Hematopoietic multipotent progenitor cell (in vitro differentiated cells): ENCODE results near the gene COPRS. TPM values are rescaled to one million over a fixed set of nuclear protein-coding genes. Genes with fewer than 3 reads are reported as not detected.
A peak's percentile ranks its signal among the peaks of the same experiment; 100 is the strongest.

Experiments used
- DNase-seq, 3 donors: peaks; one replicate each; pipeline ENCODE4 v3.0.0-alpha.2; 2011 to 2015; ENCODE audit warnings: low read depth in 2 of 3, low spot score in 2 of 3
- total RNA-seq: library from RNA; depleted of rRNA; stranded (reverse); fragments of >200 nt; gene quantifications from one replicate; pipeline ENCODE4 v1.2.3, GENCODE V29; 2012

COPRS gene, protein sequence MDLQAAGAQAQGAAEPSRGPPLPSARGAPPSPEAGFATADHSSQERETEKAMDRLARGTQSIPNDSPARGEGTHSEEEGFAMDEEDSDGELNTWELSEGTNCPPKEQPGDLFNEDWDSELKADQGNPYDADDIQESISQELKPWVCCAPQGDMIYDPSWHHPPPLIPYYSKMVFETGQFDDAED
- total RNA-seq = 18.3 TPM

DNA sequence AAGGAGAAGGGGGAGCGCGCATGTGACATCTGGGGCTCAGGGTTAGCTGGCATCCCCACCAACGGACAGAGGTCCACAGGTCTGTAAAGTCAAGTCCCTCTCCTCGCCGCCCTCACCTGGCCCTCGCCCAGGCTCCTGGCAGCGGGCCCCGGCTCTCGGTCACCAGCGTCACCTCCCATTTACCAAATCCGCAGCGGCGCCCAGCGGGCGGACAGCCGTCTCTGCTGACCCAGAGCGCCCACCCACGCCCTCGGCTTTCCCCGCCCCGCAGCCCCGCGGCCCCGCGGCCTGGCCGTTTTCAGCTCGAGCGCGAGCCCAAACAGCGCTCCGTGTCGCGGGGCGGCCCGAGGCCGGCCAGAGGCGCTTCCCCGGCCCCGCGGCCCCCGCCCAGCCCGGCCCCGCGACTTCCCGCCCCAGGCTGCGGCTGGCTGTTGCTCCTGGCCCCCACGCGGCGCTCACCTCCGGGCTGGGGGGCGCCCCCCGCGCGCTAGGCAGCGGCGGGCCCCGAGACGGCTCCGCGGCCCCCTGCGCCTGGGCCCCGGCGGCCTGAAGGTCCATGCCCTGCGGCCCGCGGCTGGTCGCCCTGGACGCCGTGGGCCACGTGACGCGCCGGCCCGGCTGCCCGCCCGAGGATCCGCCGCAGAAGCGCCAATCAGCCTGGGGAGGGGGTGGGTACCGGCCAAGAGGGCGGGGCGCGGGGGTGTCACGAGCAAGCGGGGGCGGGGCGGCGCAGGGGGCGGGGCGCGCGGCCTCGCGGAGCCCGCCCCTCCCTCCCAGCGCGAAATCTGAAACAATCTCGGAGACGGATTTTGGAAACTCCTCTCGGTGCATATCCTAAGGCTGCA is at the start of gene COPRS:
COPRS (minus strand) TSS at position 603 of the 845 bp plus-strand sequence; CDS start at position 558, 45 bp downstream.
- DNase-seq = peak; percentile 52 to 78 (median 74)

DNA sequence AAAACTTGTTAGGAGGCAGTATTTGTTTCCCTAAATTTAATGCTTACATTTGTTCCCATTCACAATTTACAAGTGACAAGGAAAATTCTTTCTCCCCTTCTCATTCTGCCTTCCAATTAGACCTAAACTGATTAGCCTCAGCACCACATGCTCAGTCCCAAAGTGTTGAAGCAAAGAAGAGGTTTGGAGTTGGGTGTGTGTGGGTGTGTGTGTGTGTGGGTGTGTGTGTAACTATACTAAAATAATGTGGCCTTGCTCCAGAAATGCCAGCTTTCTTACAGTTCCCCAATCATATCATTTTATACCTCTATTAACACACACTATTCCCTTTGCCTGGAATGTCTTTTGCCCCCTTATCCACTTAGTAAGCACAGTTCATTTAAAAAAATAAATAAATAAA is 49.3 kb upstream of the COPRS start:
- DNase-seq = no peak

DNA sequence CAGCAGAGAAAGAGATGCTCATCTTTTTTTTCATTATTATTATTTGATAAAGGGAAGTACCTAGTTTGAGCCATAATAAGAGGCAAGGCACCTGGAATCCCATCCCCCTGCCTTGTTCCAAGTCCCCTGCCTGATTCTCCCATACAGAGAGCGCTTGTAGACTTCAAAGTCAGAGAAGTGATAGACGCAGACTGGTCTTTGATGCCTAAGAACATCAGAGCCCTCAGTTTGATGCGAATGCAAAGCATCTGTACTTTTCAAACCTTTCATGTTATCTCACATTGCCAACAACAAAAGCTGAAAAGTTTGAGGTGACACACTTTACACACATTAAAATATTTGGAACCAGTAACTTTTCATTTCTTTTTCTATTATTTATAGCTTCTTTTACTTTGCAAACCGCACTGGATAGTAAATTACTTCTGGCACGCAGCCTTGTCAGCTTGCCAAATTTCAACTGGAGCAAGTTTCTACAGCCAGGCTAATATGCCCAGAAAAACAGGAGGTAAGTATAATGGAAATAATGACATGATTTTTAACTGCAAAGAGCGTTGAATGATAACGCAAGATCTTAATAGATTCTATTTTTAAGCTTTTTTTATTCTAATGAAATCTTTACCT is 48.4 kb upstream of the COPRS start:
- peak in 2 of 3 donors; percentile 66 to 86 for DNase-seq

GRCh38 chr17:31903401-31903800 is 44.4 kb upstream of the COPRS start:
- DNase-seq = no peak

GRCh38 chr17:31902693-31903092 is 43.6 kb upstream of the COPRS start:
- DNase-seq = no peak

GRCh38 chr17:31900877-31901276 is 41.8 kb upstream of the COPRS start:
- DNase-seq = no peak

GRCh38 chr17:31888124-31888523 is 29.1 kb upstream of the COPRS start:
- peak in 2 of 3 donors; percentile 75 to 89 for DNase-seq

GRCh38 chr17:31882571-31882970 is 23.5 kb upstream of the COPRS start:
- no peak for DNase-seq

DNA sequence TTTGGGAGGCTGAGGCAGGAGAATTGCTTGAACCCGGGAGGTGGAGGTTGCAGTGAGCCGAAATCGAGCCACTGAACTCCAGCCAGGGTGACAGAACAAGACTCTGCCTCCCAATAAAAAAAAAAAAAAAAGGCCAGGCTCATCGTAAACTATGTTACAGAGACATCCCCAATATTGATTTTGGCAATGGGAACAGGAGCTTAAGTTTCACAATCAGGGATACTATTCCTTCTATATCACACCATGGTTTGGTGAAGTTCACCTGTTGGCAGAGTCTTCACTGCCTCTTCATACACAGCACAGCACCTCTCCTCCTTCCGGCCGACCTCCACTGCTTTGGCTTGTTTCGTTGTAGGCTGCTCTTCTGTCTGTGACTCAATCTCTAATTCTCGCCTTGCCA is 21.3 kb upstream of the COPRS start:
- DNase-seq = no peak

DNA sequence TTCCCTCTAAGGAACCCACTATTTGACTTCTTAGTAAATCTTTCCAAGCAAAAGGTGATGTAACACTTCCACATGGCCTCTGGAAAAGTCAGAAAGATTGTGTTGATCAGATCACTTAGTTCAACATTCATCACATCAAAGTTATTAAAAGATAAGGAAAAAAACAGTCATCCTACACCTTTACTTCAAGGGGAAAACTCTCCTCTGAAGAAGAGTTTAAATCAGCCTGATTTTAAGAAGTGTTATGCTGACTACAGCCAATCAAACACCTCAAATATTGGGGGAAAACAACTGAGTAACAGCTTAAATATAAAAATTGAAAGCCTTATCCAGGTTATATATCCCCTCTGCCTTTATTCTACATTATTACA is 19.6 kb upstream of the COPRS start:
- DNase-seq = no peak

DNA sequence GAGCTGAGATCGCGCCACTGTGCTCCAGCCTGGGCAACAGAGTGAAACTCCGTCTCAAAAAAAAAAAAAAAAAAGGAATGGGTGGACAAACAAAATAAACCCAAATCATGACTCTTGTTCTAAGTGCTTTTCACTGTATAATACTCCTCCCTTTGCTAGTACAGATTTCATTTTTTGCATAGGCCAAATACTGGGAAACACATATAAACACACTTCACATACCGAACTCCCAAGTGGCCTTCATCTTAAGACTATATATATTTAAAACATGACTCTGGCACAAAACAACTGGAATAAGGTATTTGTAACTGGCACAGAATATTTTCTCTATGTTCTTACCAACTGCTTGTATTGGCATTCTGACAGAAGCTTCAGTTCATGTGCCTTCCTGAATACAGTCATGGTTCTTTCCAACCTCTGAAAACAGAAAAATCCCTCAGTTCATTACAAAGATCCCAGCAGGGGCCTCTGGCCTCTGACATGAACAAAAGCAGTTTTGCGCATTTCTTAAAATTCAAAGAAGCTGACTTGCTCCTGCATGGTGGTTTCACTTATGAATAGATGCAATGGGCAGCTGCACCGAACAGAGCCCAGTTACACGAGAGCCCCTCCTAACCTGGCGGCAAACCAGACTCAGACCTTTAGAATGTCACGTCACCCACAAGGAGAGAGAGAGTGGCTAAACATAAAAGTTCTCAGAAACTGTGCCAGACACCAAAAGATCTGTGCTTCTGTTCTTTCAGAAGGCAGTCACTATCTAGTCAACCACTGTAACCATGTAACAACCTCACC is 19.1 kb upstream of the COPRS start:
- DNase-seq = no peak

DNA sequence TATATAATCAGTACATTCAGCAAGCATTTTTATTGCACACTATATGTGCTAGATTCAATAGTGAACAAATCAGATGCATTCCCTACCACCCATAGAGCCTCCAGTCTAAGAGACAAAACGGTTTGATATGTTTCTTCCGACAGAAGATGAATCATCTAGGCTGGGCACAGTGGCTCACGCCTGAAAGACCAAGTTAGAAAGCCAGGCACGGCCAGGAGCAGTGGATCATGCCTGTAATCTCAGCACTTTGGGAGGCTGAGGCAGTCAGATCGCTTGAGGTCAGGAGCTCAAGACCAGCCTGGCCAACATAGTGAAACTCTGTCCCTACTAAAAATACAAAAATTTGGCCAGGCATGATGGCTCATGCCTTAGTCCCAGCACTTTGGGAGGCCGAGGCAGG is 18.3 kb upstream of the COPRS start:
- no peak for DNase-seq

DNA sequence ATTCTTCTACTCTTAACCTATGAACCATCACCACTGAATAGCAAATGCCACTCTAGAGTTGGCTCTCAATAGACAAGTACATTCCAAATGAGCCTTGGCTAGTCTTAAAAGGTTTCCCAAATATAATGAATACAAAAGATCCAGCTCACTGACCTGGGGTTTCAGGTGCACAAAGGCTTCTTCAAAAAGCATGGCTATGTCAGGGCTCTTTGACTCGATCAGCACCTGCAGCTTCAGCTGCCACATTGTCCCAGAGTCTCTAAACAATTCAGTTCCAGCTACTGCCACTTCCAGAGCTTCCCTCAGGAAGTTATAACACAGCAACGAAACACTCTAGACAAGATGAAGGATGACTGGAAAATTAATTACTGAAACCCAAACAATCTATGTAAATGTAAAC is 16.0 kb upstream of the COPRS start:
- no peak for DNase-seq

DNA sequence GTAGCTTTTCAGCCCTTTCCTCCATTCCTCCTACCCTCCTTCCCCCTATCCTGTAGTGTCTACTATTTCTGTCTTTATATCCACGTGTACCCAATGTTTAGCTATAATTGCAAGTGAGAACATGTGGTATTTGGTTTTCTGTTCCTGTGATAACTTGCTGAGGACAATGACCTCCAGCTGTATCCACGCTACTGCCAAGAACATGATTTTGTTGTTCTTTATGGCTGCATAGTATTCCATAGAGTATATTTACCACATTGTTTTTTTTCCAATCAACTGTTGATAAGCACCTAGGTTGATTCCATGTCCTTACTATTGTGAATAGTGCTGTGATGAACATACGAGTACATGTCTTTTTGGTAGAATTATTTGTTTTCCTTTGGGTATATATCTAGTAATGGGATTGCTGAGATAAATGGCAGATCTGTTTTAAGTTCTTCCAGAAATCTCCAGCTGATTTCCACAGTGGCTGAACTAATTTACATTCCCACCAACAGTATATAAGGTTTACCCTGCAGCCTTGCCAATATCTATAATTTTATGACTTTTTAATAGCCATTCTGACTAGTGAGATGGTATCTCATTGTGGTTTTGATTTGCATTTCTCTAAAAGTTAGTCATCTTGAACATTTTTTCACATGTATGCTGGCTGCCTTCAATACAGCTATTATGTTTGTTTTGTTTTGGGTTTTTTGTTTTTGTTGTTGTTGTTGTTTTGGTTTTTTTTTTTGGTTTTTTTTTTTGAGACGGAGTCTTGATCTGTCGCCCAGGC is 10.9 kb upstream of the COPRS start:
- no peak for DNase-seq

DNA sequence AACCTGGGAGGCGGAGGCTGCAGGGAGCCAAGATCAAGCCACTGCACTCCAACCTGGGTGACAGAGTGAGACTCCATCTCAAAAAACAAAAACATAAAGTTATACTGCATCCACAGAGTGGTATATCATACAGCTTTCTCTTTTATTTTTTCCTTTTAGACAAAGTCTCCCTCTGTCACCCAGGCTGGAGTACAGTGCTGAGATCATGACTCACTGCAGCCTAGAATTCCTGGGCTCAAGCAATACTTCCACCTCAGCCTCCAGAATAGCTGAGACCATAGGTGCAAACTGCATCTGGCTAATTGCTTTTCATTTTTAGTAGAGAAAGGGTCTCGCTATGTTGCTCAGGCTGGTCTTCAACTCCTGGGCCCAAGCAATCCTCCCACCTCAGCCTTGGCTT is 10.0 kb upstream of the COPRS start:
- DNase-seq = no peak

DNA sequence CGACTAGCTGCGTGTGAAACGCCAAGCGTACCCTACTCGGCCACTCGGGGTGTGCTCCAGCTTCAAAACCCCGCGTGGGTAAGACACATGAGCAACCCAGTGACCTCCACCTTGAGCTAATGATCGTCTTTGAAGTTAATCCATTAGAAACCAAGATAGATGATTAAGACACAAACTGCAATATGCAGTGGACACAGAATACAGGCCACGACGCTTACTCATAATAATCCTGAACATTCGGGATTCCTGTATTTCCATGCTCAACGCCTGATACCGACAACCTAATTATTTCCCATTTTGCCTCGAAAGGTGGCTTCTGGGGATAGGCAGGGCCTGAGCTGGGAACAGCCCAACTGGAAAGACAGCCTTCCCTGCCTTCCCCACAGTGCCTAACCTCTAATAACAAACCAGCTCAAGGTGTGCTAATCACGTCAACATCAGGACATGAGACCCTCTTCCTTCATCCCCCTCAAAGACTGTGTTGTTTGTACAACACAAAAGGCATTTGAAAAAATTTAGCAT is 504 bp upstream of the COPRS start:
- DNase-seq = no peak

GRCh38 chr17:31857920-31858641 is 963 bp downstream of the COPRS start:
- no peak for DNase-seq

DNA sequence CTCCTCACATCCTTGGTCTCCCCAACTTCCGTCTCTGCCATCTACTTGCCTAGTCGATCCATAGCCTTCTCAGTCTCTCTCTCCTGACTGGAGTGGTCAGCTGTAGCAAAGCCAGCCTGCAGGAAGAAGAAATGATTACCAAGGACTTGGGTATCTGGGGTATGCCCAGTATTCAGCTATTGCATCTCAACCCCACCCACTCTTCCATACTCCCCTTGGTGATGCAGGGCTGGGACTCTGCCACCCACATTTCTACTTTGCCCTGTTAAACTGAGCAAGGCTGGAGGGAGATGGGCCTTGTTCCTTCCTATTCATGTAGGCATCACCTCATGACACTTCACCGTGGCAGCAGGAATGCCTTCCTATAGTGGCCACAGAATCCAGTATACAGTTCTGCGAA is 2.3 kb downstream of the COPRS start:
- DNase-seq = no peak

DNA sequence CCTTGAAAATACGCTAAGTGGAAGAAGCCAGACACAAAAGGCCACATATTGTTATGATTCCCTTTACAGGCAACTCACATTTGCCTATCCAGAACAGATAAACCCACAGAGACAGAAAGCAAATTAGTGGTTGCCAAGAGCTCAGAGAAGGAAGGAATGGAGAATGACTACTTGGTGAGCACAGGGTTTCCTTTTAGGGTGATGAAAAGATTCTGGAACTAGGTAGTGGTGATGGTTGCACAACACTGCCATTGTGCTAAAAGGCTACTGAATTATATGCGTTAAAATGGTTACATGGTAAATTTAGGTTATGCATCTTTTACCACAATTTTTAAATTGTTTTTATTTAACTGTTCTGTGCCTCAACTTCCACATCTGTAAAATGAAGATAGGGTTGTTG is 4.4 kb downstream of the COPRS start:
- DNase-seq = no peak
